SU-DHL-6 (cell line): ENCODE measurements around the gene MOB1A.

Experiments
- H2AFZ ChIP-seq: fragments of 200-600 bp; sonication (generic); 2 replicates; pipeline ENCODE4 v1.6.1; 2014; ENCODE audit warnings: low read depth, mild to moderate bottlenecking, moderate library complexity, mixed read lengths, antibody characterized with exemption, low read length; ENCODE audit not compliant: severe bottlenecking
- H3F3A ChIP-seq: fragments of 200-600 bp; shearing (Covaris generic); 2 replicates; pipeline ENCODE4 v1.6.0; 2016; ENCODE audit warnings: antibody characterized with exemption, mild to moderate bottlenecking; ENCODE audit not compliant: insufficient read depth
- H3K27ac ChIP-seq: fragments of 200-600 bp; sonication (generic); 2 replicates; pipeline ENCODE4 v1.5.1; 2016; ENCODE audit warnings: low read depth, mild to moderate bottlenecking, low read length, moderate library complexity, mixed read lengths
- H3K27me3 ChIP-seq: fragments of 200-600 bp; sonication (generic), shearing (Covaris generic); 2 replicates; pipeline ENCODE4 v1.6.0; 2014; ENCODE audit warnings: mild to moderate bottlenecking, low read length
- H3K36me3 ChIP-seq: fragments of 200-600 bp; sonication (generic); 2 replicates; pipeline ENCODE4 v1.6.1; 2014; ENCODE audit warnings: mild to moderate bottlenecking, low read length, mixed read lengths
- H3K4me2 ChIP-seq: fragments of 300-600, 200-600 bp; shearing (Covaris generic), sonication (generic); 2 replicates; pipeline ENCODE4 v1.6.0; 2014; ENCODE audit warnings: low read length, low read depth, mild to moderate bottlenecking; ENCODE audit not compliant: poor library complexity, severe bottlenecking
- H3K4me3 ChIP-seq: fragments of 200-600 bp; sonication (generic); 2 replicates; pipeline ENCODE4 v1.5.1; 2014; ENCODE audit warnings: antibody characterized with exemption, low read length, mild to moderate bottlenecking, mixed read lengths; ENCODE audit not compliant: insufficient read depth, poor library complexity, severe bottlenecking
- H3K79me2 ChIP-seq: fragments of 200-600 bp; sonication (generic); 2 replicates; pipeline ENCODE4 v1.6.1; 2014; ENCODE audit warnings: mild to moderate bottlenecking, low read length, moderate library complexity; ENCODE audit not compliant: insufficient read depth
- H3K9ac ChIP-seq: fragments of 200-600 bp; sonication (generic); 2 replicates; pipeline ENCODE4 v1.7.0; 2014; ENCODE audit warnings: mild to moderate bottlenecking, low read length
- H3K9me2 ChIP-seq: fragments of 200-600 bp; sonication (generic); replicated peaks from 2 replicates; pipeline ENCODE4 v1.6.1; 2014; ENCODE audit warnings: low read length; ENCODE audit not compliant: insufficient read depth
- H3K9me3 ChIP-seq: fragments of 200-600 bp; sonication (generic); 2 replicates; pipeline ENCODE4 v1.6.1; 2014; ENCODE audit warnings: low read length, mixed read lengths; ENCODE audit not compliant: insufficient read depth
- H4K20me1 ChIP-seq: fragments of 200-600 bp; sonication (generic); 2 replicates; pipeline ENCODE4 v1.6.1; 2014; ENCODE audit warnings: low read depth, mild to moderate bottlenecking, antibody characterized with exemption, low read length, moderate library complexity, mixed read lengths
- EZH2phosphoT487 ChIP-seq: fragments of 200-600 bp; sonication (generic), shearing (Covaris generic); conservative IDR thresholded peaks from 2 replicates; pipeline ENCODE4 v1.6.1; 2018; ENCODE audit warnings: mild to moderate bottlenecking, antibody characterized with exemption, low read length, moderate library complexity, mixed read lengths
- TF ChIP-seq, protein P1 (sequence below): fragments of 200-600 bp; sonication (generic); IDR thresholded peaks from one replicate; pipeline ENCODE4 v1.5.1; 2017; ENCODE audit warnings: antibody characterized with exemption, mild to moderate bottlenecking, low read length, moderate library complexity; ENCODE audit not compliant: insufficient read depth, poor library complexity, severe bottlenecking

MOB1A gene

DNA sequence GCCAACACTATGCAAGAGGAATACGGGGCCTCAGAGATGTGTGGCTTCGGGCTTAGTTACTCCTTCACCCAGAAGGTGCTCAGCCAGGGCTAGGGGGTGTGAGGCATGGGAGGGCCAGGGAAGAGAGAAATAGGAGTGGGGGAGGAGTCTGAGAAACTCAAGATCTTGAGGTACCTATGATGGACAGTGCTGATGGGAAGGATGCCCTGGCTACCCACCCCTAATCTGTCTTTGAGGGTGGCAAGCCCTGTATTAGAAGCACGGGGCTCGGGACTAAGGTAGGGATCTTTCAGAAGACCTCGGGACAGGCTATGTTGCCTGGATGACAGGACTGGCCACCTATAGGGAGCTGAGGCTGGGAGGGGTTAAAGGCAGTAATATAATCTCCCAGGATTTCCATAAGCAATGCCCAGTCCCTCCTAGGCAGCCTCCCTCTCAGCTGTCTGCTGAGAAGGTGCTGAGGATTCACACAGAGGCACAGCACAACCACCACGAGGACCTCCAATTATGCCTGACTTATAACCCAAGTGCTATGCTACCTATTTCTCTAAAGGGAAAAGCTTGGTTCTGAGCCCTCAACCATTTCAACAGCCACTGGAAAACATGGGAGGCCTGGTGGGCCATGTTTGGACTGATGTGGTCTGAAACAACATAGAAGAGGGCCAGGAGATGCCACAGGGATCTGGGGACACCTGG lies 43.1 kb upstream of the MOB1A start:
- no peaks in the 10 kb centered on the region for H3K9me2 ChIP-seq
- H3F3A ChIP-seq: no peaks in the 10 kb centered on the region; the same call in 1 of the 2 replicates
- no peaks in the 10 kb centered on the region for H3K27me3 ChIP-seq
- no peak overlapping the region for H3K4me3 ChIP-seq
- H3K36me3 ChIP-seq: 0 out of 2 replicates have a peak, but pooled peaks cover 4% of the 10 kb centered on the region
- H3K4me2 ChIP-seq: no peak overlapping the region
- H2AFZ ChIP-seq: no peak overlapping the region
- H3K27ac ChIP-seq: no peak overlapping the region
- no peak overlapping the region for H3K9ac ChIP-seq
- H3K9me3 ChIP-seq: no peaks in the 10 kb centered on the region
- no peaks in the 10 kb centered on the region for H4K20me1 ChIP-seq
- no peaks in the 10 kb centered on the region for H3K79me2 ChIP-seq
- TF ChIP-seq, protein P1, sequence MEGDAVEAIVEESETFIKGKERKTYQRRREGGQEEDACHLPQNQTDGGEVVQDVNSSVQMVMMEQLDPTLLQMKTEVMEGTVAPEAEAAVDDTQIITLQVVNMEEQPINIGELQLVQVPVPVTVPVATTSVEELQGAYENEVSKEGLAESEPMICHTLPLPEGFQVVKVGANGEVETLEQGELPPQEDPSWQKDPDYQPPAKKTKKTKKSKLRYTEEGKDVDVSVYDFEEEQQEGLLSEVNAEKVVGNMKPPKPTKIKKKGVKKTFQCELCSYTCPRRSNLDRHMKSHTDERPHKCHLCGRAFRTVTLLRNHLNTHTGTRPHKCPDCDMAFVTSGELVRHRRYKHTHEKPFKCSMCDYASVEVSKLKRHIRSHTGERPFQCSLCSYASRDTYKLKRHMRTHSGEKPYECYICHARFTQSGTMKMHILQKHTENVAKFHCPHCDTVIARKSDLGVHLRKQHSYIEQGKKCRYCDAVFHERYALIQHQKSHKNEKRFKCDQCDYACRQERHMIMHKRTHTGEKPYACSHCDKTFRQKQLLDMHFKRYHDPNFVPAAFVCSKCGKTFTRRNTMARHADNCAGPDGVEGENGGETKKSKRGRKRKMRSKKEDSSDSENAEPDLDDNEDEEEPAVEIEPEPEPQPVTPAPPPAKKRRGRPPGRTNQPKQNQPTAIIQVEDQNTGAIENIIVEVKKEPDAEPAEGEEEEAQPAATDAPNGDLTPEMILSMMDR: no peak
- no peak for TF ChIP-seq EZH2phosphoT487

DNA sequence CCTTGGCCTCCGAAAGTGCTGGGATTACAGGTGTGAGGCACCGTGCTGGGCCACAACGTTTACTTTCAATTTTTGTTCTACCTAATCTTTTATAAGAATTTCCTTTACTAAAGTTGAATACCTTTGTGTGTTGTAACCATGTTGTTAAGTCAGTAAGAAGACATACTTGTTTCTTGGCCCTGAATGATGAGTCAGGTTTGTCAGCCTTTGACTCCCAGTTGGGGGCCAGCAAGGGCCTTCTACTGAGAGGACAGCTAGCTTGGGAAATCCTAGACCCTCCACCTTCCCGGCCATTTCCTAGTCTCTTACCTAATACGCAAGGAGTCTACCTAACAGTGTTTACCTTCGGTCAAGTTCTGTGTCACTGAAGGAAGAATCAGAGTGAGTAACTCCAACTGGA lies 42.4 kb upstream of the MOB1A start:
- Histone ChIP-seq H3K4me3 (no peak overlapping the region), H3K27ac (no peak overlapping the region), H3K4me2 (no peak overlapping the region), H3K9ac (no peak overlapping the region), H3K79me2 (no peaks in the 10 kb centered on the region), H4K20me1 (no peaks in the 10 kb centered on the region), H3K36me3 (peaks cover 8% of the 10 kb centered on the region; the same call in 1 of the 2 replicates), H3K27me3 (no peaks in the 10 kb centered on the region), H3K9me3 (no peaks in the 10 kb centered on the region), H3K9me2 (no peaks in the 10 kb centered on the region), H2AFZ (no peak overlapping the region), H3F3A (peaks cover under 1% of the 10 kb centered on the region; the same call in 1 of the 2 replicates)
- TF ChIP-seq, protein P1: no peak
- TF ChIP-seq EZH2phosphoT487: no peak

DNA sequence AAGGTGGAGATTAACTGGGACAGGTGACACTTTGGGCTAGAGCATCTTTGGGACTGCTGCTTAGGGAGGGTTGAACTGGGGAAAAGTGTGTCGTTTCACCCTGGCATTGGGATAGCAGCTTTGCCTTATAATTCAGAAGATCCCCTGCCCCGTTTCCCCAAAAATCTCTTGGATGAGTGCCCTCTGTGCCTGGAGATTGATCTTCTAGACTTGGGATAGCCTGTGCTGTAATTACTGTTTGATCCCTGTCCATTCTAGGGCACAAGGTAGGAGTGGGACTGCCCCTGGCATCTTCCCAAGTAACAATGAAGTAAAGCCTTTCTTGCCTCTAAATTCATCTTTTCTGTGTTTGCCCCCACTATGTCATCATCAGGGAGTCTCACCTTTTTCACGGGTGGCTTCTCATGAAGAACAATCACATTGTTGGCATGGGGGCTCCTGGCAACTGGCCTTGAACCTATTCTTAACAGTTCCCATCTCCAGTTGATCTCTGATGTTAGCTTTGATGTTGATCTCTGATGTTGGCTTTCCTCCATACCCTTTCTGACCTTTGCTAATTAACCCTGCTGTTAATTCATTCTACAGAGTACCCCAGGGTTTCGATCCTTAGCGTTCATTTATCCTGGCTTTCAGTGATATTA lies 41.3 kb upstream of the MOB1A start:
- TF ChIP-seq, protein P1: no peak
- no peak for TF ChIP-seq EZH2phosphoT487
- H3K36me3 ChIP-seq: peaks cover 13% of the 10 kb centered on the region; the same call in 1 of the 2 replicates
- no peaks in the 10 kb centered on the region for H4K20me1 ChIP-seq
- H3K4me2 ChIP-seq: no peak overlapping the region
- H2AFZ ChIP-seq: no peak overlapping the region
- H3F3A ChIP-seq: peaks cover 4% of the 10 kb centered on the region; the same call in 1 of the 2 replicates
- H3K9me2 ChIP-seq: no peaks in the 10 kb centered on the region
- no peak overlapping the region for H3K4me3 ChIP-seq
- no peaks in the 10 kb centered on the region for H3K9me3 ChIP-seq
- H3K27me3 ChIP-seq: no peaks in the 10 kb centered on the region
- H3K9ac ChIP-seq: no peak overlapping the region
- H3K27ac ChIP-seq: no peak overlapping the region
- no peaks in the 10 kb centered on the region for H3K79me2 ChIP-seq
